SKM-1 treated with dmso at 0.1 percent for 144 hours (cell line): Measurements from ENCODE around the gene DNAJC25.
A peak's percentile ranks its signal among the peaks of the same experiment; 100 is the strongest.
"Not testable (repeated sequence)": the region's sequence is repeated elsewhere in the genome, so short reads cannot be mapped to it uniquely, and the experiment has no call there.

Experiments used
- DNase-seq: peaks from one replicate; lab custom pipeline; 2025; ENCODE audit not compliant: unreplicated experiment; lab: John Stamatoyannopoulos, UW

Gene DNAJC25

GRCh38 chr9:111663301-111663823, 32.2 kb downstream of the DNAJC25 start:
- DNase-seq: no peak

DNA sequence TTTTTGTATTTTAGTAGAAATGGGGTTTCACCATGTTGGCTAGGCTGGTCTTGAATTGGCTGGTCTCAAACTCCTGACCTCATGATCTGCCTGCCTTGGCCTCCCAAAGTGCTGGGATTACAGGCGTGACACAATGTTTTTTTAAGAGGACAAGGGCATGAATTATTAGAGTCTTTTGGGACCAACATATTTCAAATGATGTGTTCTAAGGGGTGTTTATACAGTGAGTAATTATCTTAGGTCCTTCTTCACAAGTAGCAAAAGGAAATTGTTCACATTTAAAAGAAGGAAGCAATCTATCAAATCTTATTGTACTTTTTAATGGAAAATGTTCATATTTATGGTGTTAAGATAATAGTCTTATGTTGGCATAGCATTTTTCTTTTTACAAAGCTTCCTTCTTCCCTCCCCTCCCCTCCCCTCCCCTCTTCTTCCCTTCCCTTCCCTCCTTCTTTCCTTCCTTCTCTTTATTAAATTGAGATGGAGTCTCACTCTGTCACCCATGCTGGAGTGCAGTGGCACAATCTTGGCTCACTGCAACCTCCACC, 37.0 kb downstream of the DNAJC25 start:
- no peak for DNase-seq

GRCh38 chr9:111668601-111669000, 37.5 kb downstream of the DNAJC25 start:
- DNase-seq: not testable (repeated sequence)

- DNase-seq: no peak
Observed at GRCh38 chr9:111674319-111674718, 43.2 kb downstream of the DNAJC25 start.

DNA sequence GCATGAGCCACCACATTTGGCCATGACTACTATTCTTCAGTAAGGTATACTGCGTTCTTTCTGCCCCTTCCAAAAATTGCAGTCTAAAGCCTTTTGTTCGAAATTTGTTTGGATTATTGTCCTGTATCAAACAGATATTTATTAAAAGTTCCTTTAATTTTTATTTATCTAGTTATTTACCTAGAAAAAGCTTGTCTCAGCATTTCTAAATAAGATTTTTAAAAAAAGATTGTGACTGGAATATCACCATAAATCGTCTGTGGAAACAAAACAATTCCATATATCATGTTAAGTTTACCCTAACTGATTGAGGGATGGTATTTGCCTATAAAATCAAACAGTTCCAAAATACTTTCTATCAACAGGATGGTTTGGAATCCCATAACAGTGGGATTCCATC, 45.0 kb downstream of the DNAJC25 start:
- DNase-seq: no peak

GRCh38 chr9:111678293-111678692, 47.2 kb downstream of the DNAJC25 start:
- no peak for DNase-seq

DNA sequence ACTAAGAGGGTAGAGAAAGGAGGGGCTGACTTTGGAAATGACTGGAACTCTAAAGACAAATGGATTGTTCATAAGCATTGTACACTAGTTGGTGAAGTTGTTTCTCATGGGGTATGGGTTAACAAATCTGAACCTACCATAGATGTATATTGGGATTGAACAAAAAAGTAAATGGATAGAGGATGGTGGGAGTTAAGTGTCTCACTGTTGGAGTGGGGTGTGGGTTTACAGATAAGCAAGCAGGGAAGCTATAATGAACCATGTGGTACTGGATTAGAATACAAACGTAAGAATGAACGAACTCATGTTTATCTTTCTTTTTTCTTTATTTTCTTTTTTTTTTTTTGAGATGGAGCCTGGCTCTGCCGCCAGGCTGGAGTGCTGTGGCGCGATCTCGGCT, 48.1 kb downstream of the DNAJC25 start:
- DNase-seq: no peak

DNA sequence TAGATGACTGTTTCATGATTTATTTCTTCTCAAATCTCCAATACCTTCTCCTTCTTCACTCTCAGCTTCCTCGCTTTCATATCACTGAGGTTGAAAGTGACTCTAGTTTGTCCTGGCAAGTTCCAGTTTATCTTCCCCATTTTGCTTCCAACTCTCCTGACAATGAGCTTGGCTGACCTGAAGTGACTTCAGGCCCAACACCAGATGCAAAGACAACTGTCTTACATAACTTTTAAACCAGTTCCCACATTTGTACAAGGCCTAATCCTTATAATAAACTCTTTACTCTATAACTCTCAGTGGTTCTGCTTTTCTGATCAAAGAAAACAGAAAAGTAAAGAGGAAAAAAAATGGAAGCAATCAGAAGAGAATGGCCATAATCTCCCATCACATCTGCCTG, 52.3 kb downstream of the DNAJC25 start:
- no peak for DNase-seq

- DNase-seq: peak; percentile 17
Observed at GRCh38 chr9:111691672-111692329, 60.7 kb downstream of the DNAJC25 start.

DNA sequence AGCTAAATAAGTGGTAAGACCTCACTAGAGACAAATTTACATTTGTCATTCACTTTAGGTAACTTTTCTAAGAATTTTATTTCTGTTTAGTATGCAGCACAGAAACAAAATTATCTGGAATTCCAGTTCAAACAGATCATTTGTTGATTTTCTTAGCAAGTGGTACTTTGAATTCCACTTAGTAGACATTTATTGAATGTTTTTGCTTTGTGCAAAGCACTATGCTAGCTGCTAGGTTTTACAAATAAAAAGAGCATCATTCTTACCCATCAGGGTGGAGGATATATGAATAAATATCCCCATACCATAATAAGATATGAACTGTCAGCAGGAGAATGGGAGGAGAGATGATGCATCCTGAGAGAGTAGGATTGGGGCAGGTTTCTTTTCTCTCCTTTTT, 65.7 kb downstream of the DNAJC25 start:
- DNase-seq: no peak

- DNase-seq: no peak
Observed at GRCh38 chr9:111700776-111701175, 69.6 kb downstream of the DNAJC25 start.
